GM23338 (cell line): ENCODE data around the gene TANGO6. TPM values are rescaled to one million over a fixed set of nuclear protein-coding genes. Genes with fewer than 3 reads are reported as not detected.

Experiments used
- ATAC-seq: fragments of 200-7000 bp; cut with Tn5 transposase; 3 replicates; pipeline ENCODE4 v1.9.1; 2020
- DNase-seq: peaks from one replicate; pipeline ENCODE4 v3.0.0-alpha.2; 2015; ENCODE audit warnings: low spot score
- H2AFZ ChIP-seq: fragments of 200-600 bp; sonication (generic); 2 replicates; pipeline ENCODE4 v1.8.0; 2016; ENCODE audit warnings: antibody characterized with exemption, mild to moderate bottlenecking, moderate library complexity
- H3F3A ChIP-seq: fragments of 200-600 bp; sonication (generic); replicated peaks from 2 replicates; pipeline ENCODE4 v1.8.0; 2017; ENCODE audit warnings: antibody characterized with exemption, mixed run types, low read depth
- H3K27ac ChIP-seq: fragments of 200-600 bp; sonication (generic); 2 replicates; pipeline ENCODE4 v1.6.1; 2016; ENCODE audit warnings: low read depth
- H3K27me3 ChIP-seq: fragments of 200-600 bp; sonication (generic); 2 replicates; pipeline ENCODE4 v1.8.0; 2016; ENCODE audit warnings: mild to moderate bottlenecking, mixed run types, moderate library complexity; ENCODE audit not compliant: insufficient read depth
- H3K36me3 ChIP-seq: fragments of 200-600 bp; sonication (generic); 2 replicates; pipeline ENCODE4 v1.8.0; 2016; ENCODE audit warnings: mild to moderate bottlenecking; ENCODE audit not compliant: insufficient read depth
- H3K4me1 ChIP-seq: fragments of 200-600 bp; sonication (generic); 2 replicates; pipeline ENCODE4 v1.8.0; 2016; ENCODE audit warnings: mild to moderate bottlenecking, moderate library complexity; ENCODE audit not compliant: insufficient read depth
- H3K4me2 ChIP-seq: fragments of 200-600 bp; sonication (generic); 2 replicates; pipeline ENCODE4 v1.7.1; 2017; ENCODE audit warnings: mixed run types
- H3K4me3 ChIP-seq: fragments of 200-600 bp; sonication (generic); 2 replicates; pipeline ENCODE4 v1.6.1; 2016; ENCODE audit warnings: mixed run types
- H3K79me2 ChIP-seq: fragments of 200-600 bp; sonication (generic); replicated peaks from 2 replicates; pipeline ENCODE4 v1.8.0; 2017; ENCODE audit warnings: mild to moderate bottlenecking; ENCODE audit not compliant: insufficient read depth
- H3K9me2 ChIP-seq: fragments of 200-600 bp; sonication (generic); 2 replicates; pipeline ENCODE4 v1.8.0; 2017; ENCODE audit not compliant: insufficient read depth
- H4K20me1 ChIP-seq: fragments of 200-600 bp; sonication (generic); replicated peaks from 2 replicates; pipeline ENCODE4 v1.8.0; 2017; ENCODE audit warnings: mild to moderate bottlenecking; ENCODE audit not compliant: insufficient read depth
- H3K27ac Mint-ChIP-seq: 2 replicates; pipeline ENCODE4 v1.8.0; 2020; ENCODE audit warnings: inconsistent platforms, mild to moderate bottlenecking, moderate library complexity, mixed read lengths
- H3K27me3 Mint-ChIP-seq: 3 replicates; pipeline ENCODE4 v1.8.0; 2022; ENCODE audit warnings: low read depth, mild to moderate bottlenecking, moderate library complexity, mixed read lengths, inconsistent platforms; ENCODE audit not compliant: insufficient read depth, poor library complexity
- H3K36me3 Mint-ChIP-seq: 3 replicates; pipeline ENCODE4 v1.8.0; 2021; ENCODE audit warnings: low read depth, mild to moderate bottlenecking, inconsistent platforms, moderate library complexity, mixed read lengths
- H3K4me1 Mint-ChIP-seq: 3 replicates; pipeline ENCODE4 v1.8.0; 2020; ENCODE audit warnings: mild to moderate bottlenecking, inconsistent platforms, mixed read lengths
- H3K4me3 Mint-ChIP-seq: 3 replicates; pipeline ENCODE4 v1.8.0; 2021; ENCODE audit warnings: moderate library complexity, mild to moderate bottlenecking, inconsistent platforms, mixed read lengths
- H3K9me3 Mint-ChIP-seq: 3 replicates; pipeline ENCODE4 v1.8.0; 2020; ENCODE audit warnings: moderate library complexity, mild to moderate bottlenecking, inconsistent platforms, mixed read lengths
- CTCF ChIP-seq, 2 experiments: fragments of 200-600 bp in 1 of 2; sonication (generic) in 1 of 2; conservative IDR thresholded peaks; 2 replicates each; pipeline versions ENCODE4 v1.5.1 to v1.6.1; 2016 to 2017; ENCODE audit warnings: antibody characterized with exemption in 2 of 2, low read depth in 2 of 2, mild to moderate bottlenecking in 2 of 2, moderate library complexity in 1 of 2
- ETS1 ChIP-seq: IDR thresholded peaks from 2 replicates; pipeline ENCODE4 v1.6.1; 2016; ENCODE audit warnings: antibody characterized with exemption
- EZH2 ChIP-seq: fragments of 200-600 bp; sonication (generic); IDR thresholded peaks from one replicate; pipeline ENCODE4 v1.8.0; 2017; ENCODE audit warnings: antibody characterized with exemption, mild to moderate bottlenecking, low read depth; ENCODE audit not compliant: unreplicated experiment
- EZH2phosphoT487 ChIP-seq: fragments of 200-600 bp; sonication (generic); IDR thresholded peaks from one replicate; pipeline ENCODE4 v1.8.1; 2018; ENCODE audit warnings: antibody characterized with exemption; ENCODE audit not compliant: unreplicated experiment
- JUNB ChIP-seq: IDR thresholded peaks from one replicate; pipeline ENCODE4 v1.6.1; 2016; ENCODE audit warnings: antibody characterized with exemption; ENCODE audit not compliant: unreplicated experiment
- NANOG ChIP-seq: IDR thresholded peaks from 2 replicates; pipeline ENCODE4 v1.6.1; 2016; ENCODE audit warnings: antibody characterized with exemption, borderline replicate concordance
- POLR2AphosphoS5 ChIP-seq: IDR thresholded peaks from 2 replicates; pipeline ENCODE4 v1.6.1; 2016; ENCODE audit warnings: antibody characterized with exemption, low read depth
- REST ChIP-seq: IDR thresholded peaks from one replicate; pipeline ENCODE4 v1.6.1; 2018; ENCODE audit warnings: antibody characterized with exemption; ENCODE audit not compliant: unreplicated experiment
- STAT1 ChIP-seq: IDR thresholded peaks from one replicate; pipeline ENCODE4 v1.6.1; 2016; ENCODE audit warnings: antibody characterized with exemption; ENCODE audit not compliant: unreplicated experiment
- ZNF331 ChIP-seq: fragments of 250-450 bp; sonication (Bioruptor Pico); IDR thresholded peaks from 2 replicates; pipeline ENCODE4 v1.5.0; 2020; ENCODE audit warnings: low read depth, mild to moderate bottlenecking, moderate library complexity
- polyA plus RNA-seq: library from polyadenylated mRNA; unstranded; fragments of >200 nt; fragmentation: Nextera tagmentation; extraction: Ambion mirVana; gene quantifications from 2 replicates; pipeline ENCODE4 v1.2.1, GENCODE V29; 2016
- total RNA-seq: library from RNA; depleted of rRNA; stranded (reverse); fragments of >200 nt; shearing (Covaris generic); gene quantifications from 2 replicates; pipeline ENCODE4 v1.2.3, GENCODE V29; 2014

Gene TANGO6
- total and polyA plus RNA-seq, 2 experiments from 2014 or later: 7.2 to 23.2 TPM

DNA sequence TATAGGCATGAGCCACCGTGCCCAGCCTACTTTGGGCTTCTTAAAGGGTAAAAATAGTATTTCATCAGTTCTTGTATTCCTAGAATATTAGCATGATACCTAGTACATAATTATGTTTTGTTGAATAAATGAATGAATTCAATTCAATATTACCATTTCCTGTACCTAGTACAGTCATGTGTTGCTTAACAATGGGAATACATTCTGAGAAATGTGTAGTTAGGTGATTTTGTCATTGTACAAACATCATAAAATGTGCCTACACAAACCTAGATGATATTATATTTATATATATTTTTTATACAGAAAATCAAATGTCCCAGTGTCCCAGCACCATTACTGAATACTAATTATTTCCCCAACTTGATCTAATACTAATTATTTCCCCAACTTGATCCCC is 176.5 kb downstream of the TANGO6 start (continued):
- no peak for TF ChIP-seq STAT1
- TF ChIP-seq NANOG: no peak
- no peak for TF ChIP-seq ZNF331 (CRISPR knock-in tag)
- TF ChIP-seq POLR2AphosphoS5: no peak
- TF ChIP-seq EZH2phosphoT487: no peak
- TF ChIP-seq ETS1: no peak
- no peak for TF ChIP-seq JUNB
- no peak for TF ChIP-seq EZH2
- no peak for TF ChIP-seq REST

GRCh38 chr16:69029121-69029520 is 185.8 kb downstream of the TANGO6 start:
- Mint-ChIP-seq H3K36me3 (peaks cover 3% of the 10 kb centered on the region; the same call in 1 of the 3 replicates), H3K4me3 (no peak overlapping the region), H3K27ac (no peak overlapping the region), H3K27me3 (peaks cover 8% of the 10 kb centered on the region), H3K4me1 (peaks cover 2% of the 10 kb centered on the region; the same call in 2 of the 3 replicates), H3K9me3 (no peaks in the 10 kb centered on the region)
- H3F3A ChIP-seq: 0 out of 2 replicates have a peak, but pooled peaks cover 18% of the 10 kb centered on the region
- no peaks in the 10 kb centered on the region for H3K27me3 ChIP-seq
- no peaks in the 10 kb centered on the region for H4K20me1 ChIP-seq
- no peak for DNase-seq
- no peak overlapping the region for H3K4me2 ChIP-seq
- H3K4me1 ChIP-seq: no peaks in the 10 kb centered on the region; the same call in 1 of the 2 replicates
- no peaks in the 10 kb centered on the region for H3K79me2 ChIP-seq
- H3K36me3 ChIP-seq: no peaks in the 10 kb centered on the region
- ATAC-seq: no peak
- no peak overlapping the region for H2AFZ ChIP-seq
- H3K9me2 ChIP-seq: peaks cover 8% of the 10 kb centered on the region
- no peak overlapping the region for H3K4me3 ChIP-seq
- H3K27ac ChIP-seq: no peak overlapping the region
- TF ChIP-seq JUNB: no peak
- no peak for TF ChIP-seq EZH2phosphoT487
- TF ChIP-seq CTCF (conservative IDR thresholded peaks at IDR 0.05; ENCODE audit: low read depth in 2 of 2): no peak
- no peak for TF ChIP-seq NANOG
- TF ChIP-seq REST: no peak
- no peak for TF ChIP-seq ETS1
- TF ChIP-seq EZH2: no peak
- no peak for TF ChIP-seq POLR2AphosphoS5
